ENCODE measurements around the gene SLC44A5.
"Not testable (repeated sequence)": the region's sequence is repeated elsewhere in the genome, so short reads cannot be mapped to it uniquely, and the experiment has no call there.

The SLC44A5 gene

GRCh38 chr1:75203415-75204277 lies 407.3 kb downstream of the SLC44A5 start:
- ATAC-seq = peak; percentile 60
- no peaks in the 10 kb centered on the region for H3K9me3 Mint-ChIP-seq
- no peak overlapping the region for H3K27ac Mint-ChIP-seq
- DNase-seq = no peak
- H3K27me3 Mint-ChIP-seq = no peaks in the 10 kb centered on the region
- H3K4me1 Mint-ChIP-seq = no peaks in the 10 kb centered on the region
- H3K4me3 Mint-ChIP-seq = no peak overlapping the region

- Mint-ChIP-seq H3K9me3 (no peaks in the 10 kb centered on the region), H3K4me3 (no peak overlapping the region), H3K4me1 (no peaks in the 10 kb centered on the region), H3K27ac (no peak overlapping the region), H3K27me3 (no peaks in the 10 kb centered on the region)
- DNase-seq (no peak), ATAC-seq (no peak)
These were observed 408.2 kb downstream of the SLC44A5 start for GRCh38 chr1:75202751-75203150.

GRCh38 chr1:75198761-75199160 lies 412.2 kb downstream of the SLC44A5 start:
- Mint-ChIP-seq H3K9me3 (no peaks in the 10 kb centered on the region), H3K27me3 (peaks cover 2% of the 10 kb centered on the region), H3K4me3 (no peak overlapping the region), H3K4me1 (no peaks in the 10 kb centered on the region), H3K27ac (no peak overlapping the region)
- ATAC-seq (no peak), DNase-seq (no peak)

GRCh38 chr1:75198163-75198562 lies 412.8 kb downstream of the SLC44A5 start:
- no peaks in the 10 kb centered on the region for H3K9me3 Mint-ChIP-seq
- H3K4me1 Mint-ChIP-seq = no peaks in the 10 kb centered on the region
- no peak overlapping the region for H3K4me3 Mint-ChIP-seq
- ATAC-seq = no peak
- DNase-seq = no peak
- peaks cover 8% of the 10 kb centered on the region for H3K27me3 Mint-ChIP-seq
- no peak overlapping the region for H3K27ac Mint-ChIP-seq

GRCh38 chr1:75188892-75189291 lies 422.0 kb downstream of the SLC44A5 start:
- H3K9me3 Mint-ChIP-seq = peaks cover 0 to 7% of the 10 kb centered on the region in 2 donors
- no peaks in the 10 kb centered on the region for H3K4me1 Mint-ChIP-seq
- DNase-seq = no peak
- H3K27ac Mint-ChIP-seq = no peak overlapping the region
- peaks cover 19% of the 10 kb centered on the region for H3K27me3 Mint-ChIP-seq
- H3K4me3 Mint-ChIP-seq = no peak overlapping the region
- ATAC-seq = no peak

- Mint-ChIP-seq H3K27me3 (peaks cover 17% of the 10 kb centered on the region), H3K9me3 (peaks cover 24 to 29% of the 10 kb centered on the region in 2 donors)
- H3K27ac Mint-ChIP-seq, H3K4me1 Mint-ChIP-seq, ATAC-seq, DNase-seq, H3K4me3 Mint-ChIP-seq: not testable (repeated sequence)
These were observed 429.5 kb downstream of the SLC44A5 start for GRCh38 chr1:75181214-75181955.

- Mint-ChIP-seq H3K4me1 (no peaks in the 10 kb centered on the region), H3K4me3 (no peak overlapping the region), H3K9me3 (peaks cover 0 to 18% of the 10 kb centered on the region in 2 donors), H3K27me3 (peaks cover 8% of the 10 kb centered on the region), H3K27ac (no peak overlapping the region)
- no peak for ATAC-seq
- no peak for DNase-seq
These were observed 436.7 kb downstream of the SLC44A5 start for GRCh38 chr1:75174031-75174760.

- H3K27ac Mint-ChIP-seq = no peak overlapping the region
- DNase-seq = no peak
- no peak for ATAC-seq
These were observed 438.4 kb downstream of the SLC44A5 start for GRCh38 chr1:75172556-75172955.

GRCh38 chr1:75171876-75172275 lies 439.0 kb downstream of the SLC44A5 start:
- Mint-ChIP-seq H3K27ac (no peak overlapping the region), H3K4me3 (no peak overlapping the region), H3K4me1 (no peaks in the 10 kb centered on the region), H3K27me3 (no peaks in the 10 kb centered on the region), H3K9me3 (peaks cover 0 to under 1% of the 10 kb centered on the region in 2 donors)
- no peak for ATAC-seq
- DNase-seq = no peak

More at GRCh38 chr1:75172556-75172955, 438.4 kb downstream of the SLC44A5 start:
- Mint-ChIP-seq H3K4me1 (no peaks in the 10 kb centered on the region), H3K27me3 (no peaks in the 10 kb centered on the region), H3K9me3 (peaks cover 0 to 7% of the 10 kb centered on the region in 2 donors), H3K4me3 (no peak overlapping the region)

- Mint-ChIP-seq H3K4me1 (no peaks in the 10 kb centered on the region), H3K9me3 (no peaks in the 10 kb centered on the region), H3K27me3 (no peaks in the 10 kb centered on the region), H3K4me3 (no peak overlapping the region), H3K27ac (no peak overlapping the region)
- DNase-seq = no peak
- ATAC-seq = no peak
These were observed 439.9 kb downstream of the SLC44A5 start for GRCh38 chr1:75170981-75171380.

GRCh38 chr1:75170011-75170410 lies 440.9 kb downstream of the SLC44A5 start:
- H3K4me3 Mint-ChIP-seq = no peak overlapping the region
- no peaks in the 10 kb centered on the region for H3K27me3 Mint-ChIP-seq
- H3K9me3 Mint-ChIP-seq = no peaks in the 10 kb centered on the region
- no peak overlapping the region for H3K27ac Mint-ChIP-seq
- ATAC-seq (no peak), DNase-seq (no peak)
- H3K4me1 Mint-ChIP-seq = no peaks in the 10 kb centered on the region

GRCh38 chr1:75166821-75167220 lies 444.1 kb downstream of the SLC44A5 start:
- no peak overlapping the region for H3K4me3 Mint-ChIP-seq
- no peaks in the 10 kb centered on the region for H3K9me3 Mint-ChIP-seq
- H3K27ac Mint-ChIP-seq = no peak overlapping the region

GRCh38 chr1:75165264-75165663 lies 445.6 kb downstream of the SLC44A5 start:
- Mint-ChIP-seq H3K9me3 (no peaks in the 10 kb centered on the region), H3K27ac (no peak overlapping the region), H3K4me1 (no peaks in the 10 kb centered on the region), H3K4me3 (no peak overlapping the region), H3K27me3 (no peaks in the 10 kb centered on the region)
- ATAC-seq (no peak), DNase-seq (no peak)

More at GRCh38 chr1:75166821-75167220, 444.1 kb downstream of the SLC44A5 start:
- DNase-seq (no peak), ATAC-seq (no peak)
- Mint-ChIP-seq H3K4me1 (no peaks in the 10 kb centered on the region), H3K27me3 (no peaks in the 10 kb centered on the region)

GRCh38 chr1:75159154-75159553 lies 451.8 kb downstream of the SLC44A5 start:
- ATAC-seq = no peak
- Mint-ChIP-seq H3K27ac (no peak overlapping the region), H3K27me3 (no peaks in the 10 kb centered on the region), H3K9me3 (no peaks in the 10 kb centered on the region), H3K4me3 (no peak overlapping the region), H3K4me1 (no peaks in the 10 kb centered on the region)
- no peak for DNase-seq
